Body of pancreas (tissue), 4 donors: ENCODE measurements around the gene TUBGCP6.

ENCODE experiments used
- POLR2A ChIP-seq, 3 donors: fragments of 450-650 bp; IDR thresholded peaks; one replicate each; pipeline ENCODE4 v1.6.1; 2016; ENCODE audit warnings: antibody characterized with exemption in 3 of 3, mild to moderate bottlenecking in 2 of 3
- TF ChIP-seq, protein P1 (sequence below), 7 experiments: fragments of 450-650 bp in 4 of 7; fragments of 200-600 bp in 3 of 7; sonication (generic) in 3 of 7; IDR thresholded peaks; one replicate each; pipeline ENCODE4 v1.5.1; 2016 to 2019; ENCODE audit warnings: antibody characterized with exemption in 7 of 7

DNA sequence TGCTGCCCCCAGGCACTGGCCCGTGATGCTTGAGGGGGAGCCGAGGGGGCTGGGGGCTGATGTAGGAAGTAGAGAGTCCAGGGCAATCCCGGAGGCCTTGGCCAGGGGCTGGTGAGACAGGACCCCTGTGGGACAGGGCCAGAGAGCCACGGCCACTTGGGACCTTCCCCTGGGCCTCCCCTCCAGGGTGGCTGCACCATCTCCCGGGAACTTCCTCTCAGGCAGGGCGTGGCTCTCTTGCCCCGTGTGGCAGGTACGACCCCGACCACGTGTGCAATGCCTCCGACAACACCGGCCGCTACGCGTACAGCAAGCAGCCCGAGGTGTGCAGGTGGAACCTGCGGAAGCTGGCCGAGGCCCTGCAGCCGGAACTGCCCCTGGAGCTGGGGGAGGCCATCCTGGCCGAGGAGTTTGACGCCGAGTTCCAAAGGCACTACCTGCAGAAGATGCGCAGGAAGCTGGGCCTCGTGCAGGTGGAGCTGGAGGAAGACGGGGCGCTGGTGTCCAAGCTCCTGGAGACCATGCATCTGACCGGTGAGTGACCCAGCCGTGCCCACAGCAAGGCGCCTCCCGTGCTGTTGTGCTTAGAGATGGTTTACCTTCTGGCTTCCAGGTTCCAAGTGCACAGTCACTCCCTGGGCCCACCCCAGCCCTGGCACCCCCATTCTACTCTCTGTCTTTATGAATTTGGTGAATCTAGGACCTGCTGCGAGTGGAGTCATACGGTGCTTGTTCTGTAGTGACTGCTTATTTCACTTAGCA lies 34.3 kb downstream of the TUBGCP6 start:
- no peak for TF ChIP-seq POLR2A (IDR thresholded peaks at IDR 0.05)
- TF ChIP-seq, protein P1, sequence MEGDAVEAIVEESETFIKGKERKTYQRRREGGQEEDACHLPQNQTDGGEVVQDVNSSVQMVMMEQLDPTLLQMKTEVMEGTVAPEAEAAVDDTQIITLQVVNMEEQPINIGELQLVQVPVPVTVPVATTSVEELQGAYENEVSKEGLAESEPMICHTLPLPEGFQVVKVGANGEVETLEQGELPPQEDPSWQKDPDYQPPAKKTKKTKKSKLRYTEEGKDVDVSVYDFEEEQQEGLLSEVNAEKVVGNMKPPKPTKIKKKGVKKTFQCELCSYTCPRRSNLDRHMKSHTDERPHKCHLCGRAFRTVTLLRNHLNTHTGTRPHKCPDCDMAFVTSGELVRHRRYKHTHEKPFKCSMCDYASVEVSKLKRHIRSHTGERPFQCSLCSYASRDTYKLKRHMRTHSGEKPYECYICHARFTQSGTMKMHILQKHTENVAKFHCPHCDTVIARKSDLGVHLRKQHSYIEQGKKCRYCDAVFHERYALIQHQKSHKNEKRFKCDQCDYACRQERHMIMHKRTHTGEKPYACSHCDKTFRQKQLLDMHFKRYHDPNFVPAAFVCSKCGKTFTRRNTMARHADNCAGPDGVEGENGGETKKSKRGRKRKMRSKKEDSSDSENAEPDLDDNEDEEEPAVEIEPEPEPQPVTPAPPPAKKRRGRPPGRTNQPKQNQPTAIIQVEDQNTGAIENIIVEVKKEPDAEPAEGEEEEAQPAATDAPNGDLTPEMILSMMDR (IDR thresholded peaks at IDR 0.05): no peak
